Fibroblast of skin of scalp (primary cell): ENCODE data around the gene ARL4A. TPM values are rescaled to one million over a fixed set of nuclear protein-coding genes. Genes with fewer than 3 reads are reported as not detected.
"Not testable (repeated sequence)": the region's sequence is repeated elsewhere in the genome, so short reads cannot be mapped to it uniquely, and the experiment has no call there.

Experiments used
- DNase-seq: peaks from one replicate; pipeline ENCODE4 v3.0.0-alpha.2; 2013
- polyA plus RNA-seq, 2 experiments: library from polyadenylated mRNA; unstranded; fragments of 120-200 nt; gene quantifications; one replicate each; pipeline ENCODE4 v1.2.1, GENCODE V29; 2013; ENCODE audit not compliant: insufficient read length in 2 of 2

Gene ARL4A, protein sequence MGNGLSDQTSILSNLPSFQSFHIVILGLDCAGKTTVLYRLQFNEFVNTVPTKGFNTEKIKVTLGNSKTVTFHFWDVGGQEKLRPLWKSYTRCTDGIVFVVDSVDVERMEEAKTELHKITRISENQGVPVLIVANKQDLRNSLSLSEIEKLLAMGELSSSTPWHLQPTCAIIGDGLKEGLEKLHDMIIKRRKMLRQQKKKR
- 14.9 TPM for polyA plus RNA-seq (2013, experiment 1 of 2; ENCODE audit: insufficient read length)
- 17.9 TPM for polyA plus RNA-seq (2013, experiment 2 of 2; ENCODE audit: insufficient read length)

DNA sequence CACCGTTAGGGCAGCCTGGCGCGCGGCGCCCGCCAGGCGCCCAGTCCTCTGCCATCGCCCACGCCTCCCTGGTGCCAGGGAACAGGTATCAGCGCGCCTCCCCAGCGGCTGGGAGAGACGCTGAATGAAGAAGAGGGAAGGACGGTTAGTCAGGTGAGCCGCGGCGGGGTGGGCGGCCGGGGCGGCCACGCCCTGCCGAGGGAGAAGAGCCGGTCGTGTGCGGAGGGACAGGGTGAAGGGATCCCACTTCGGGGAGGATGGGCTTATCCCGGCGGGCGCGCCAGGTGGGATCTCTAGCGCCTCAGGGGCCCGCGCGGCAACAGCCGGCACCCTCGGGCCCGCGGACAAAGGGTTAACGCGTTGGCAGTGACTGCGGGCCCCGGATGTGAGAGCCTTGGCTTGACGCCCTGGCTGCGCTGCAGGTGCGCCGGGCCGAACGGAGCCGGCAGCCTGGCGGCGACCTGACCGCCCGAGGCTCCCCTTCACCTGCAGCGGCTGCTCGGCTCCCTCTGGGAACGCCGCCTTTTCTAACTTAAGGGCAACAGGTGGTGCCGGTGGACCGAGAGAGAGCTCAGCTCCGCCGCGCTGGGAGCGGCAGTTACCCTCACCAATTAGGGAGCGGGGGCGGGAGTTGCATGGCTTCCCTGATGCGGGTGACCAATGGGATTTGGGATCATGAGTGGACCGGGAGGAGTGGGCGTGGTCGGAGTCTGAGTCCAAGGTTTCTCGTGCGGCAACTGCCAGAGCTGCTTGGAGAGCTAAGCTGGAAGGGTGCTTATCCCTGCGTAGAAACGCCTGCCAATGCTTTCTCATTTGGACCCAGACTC is at the start of gene ARL4A:
ARL4A (plus strand) TSS at position 743 of the 827 bp plus-strand sequence. CDS start 622 bp downstream, outside the sequence.
- peak; percentile 97 for DNase-seq

DNA sequence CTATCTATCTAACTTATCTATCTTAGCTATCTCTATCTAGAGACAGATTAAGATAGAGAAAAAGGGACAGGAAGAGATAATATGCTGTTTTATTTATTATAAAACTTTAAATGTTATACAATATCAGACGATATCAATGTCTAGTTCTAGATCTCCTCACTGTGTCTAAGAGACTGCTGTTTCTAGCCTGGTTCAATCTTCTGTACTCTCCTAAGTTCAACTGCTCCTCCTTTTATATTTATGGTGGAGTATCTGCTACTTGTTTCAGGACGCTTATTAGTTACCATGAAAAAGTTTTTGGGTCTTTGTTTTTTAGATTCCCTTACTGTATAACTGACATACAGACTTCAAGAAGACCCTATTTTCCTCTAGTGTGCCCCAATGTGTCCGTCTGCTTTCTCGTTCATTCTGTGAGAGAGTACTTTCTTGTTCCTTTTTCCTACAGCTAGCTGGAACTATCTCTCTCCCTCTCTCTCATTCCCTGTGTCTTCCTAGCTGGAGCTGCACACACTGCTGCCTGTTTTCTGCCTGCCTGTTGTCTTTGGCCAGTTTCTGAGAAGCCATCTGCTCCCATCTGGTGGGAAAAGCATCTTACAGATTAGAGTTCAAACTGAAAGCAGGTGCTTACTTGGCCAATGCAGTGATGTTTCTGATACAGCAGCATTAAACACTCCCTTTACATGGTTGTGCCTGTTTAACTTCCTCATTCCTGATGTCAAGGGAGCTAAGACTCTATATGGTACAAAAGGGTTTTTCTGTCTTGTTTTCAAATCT is 49.4 kb upstream of the ARL4A start:
- DNase-seq, result no peak

DNA sequence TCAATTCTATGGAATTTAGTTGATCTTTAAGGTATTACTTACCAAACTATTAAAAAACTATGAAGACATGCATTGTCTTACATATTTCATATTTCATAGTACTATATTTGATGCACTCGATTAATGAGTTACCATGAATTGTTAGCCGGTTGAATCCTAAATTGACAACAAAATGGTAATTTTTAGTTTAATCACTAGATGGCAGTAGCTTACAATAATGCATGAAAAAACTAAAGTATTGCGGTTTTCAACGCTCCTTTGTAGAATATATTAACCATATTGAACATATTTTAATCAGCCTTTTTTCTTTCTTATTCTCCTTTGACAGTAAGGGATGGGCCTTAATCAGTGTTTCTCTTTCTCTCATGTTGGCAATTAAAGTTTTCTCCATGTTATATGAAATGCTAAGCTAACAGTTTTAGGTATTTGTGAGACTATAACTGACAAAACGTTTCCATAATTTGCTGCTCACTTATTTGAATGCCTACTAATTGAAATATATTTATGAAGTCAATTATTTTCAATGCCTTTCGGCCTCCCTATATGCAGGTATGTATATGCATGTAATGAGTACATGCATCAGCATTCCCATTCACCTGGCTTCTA is 48.5 kb upstream of the ARL4A start:
- DNase-seq, result peak; percentile 47

DNA sequence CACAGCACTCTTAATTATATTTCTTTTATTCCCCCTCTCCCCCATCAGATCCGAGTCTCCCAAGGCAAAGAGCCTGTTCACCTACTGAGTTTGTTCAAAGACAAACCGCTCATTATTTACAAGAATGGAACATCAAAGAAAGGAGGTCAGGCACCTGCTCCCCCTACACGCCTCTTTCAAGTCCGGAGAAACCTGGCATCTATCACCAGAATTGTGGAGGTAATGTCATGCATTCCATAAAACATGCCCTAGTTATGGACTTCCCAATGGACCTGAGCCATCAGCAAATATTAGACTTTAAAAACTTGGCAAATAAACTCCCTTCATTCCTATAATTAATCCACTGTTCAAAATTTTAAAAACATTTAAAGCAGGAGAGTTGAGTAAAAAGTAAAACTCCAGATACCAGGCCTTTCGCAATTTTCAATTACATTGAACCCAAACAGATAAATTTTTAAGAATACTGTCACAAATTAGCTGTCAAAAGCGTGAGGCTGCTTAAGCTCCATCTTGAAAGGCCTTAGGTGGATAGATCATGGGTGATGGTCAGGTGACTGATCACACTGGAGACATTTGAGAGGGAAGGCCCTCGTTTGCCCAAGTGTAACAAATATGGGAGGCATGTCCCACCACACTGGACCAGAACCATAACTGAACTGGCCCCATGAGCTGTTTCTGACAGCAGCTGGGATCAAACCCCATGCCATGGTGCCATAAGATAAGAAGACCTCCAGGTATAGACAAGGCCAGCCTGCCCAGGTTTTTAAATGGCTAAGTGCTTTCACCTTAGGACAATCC is 46.9 kb upstream of the ARL4A start:
- no peak for DNase-seq

DNA sequence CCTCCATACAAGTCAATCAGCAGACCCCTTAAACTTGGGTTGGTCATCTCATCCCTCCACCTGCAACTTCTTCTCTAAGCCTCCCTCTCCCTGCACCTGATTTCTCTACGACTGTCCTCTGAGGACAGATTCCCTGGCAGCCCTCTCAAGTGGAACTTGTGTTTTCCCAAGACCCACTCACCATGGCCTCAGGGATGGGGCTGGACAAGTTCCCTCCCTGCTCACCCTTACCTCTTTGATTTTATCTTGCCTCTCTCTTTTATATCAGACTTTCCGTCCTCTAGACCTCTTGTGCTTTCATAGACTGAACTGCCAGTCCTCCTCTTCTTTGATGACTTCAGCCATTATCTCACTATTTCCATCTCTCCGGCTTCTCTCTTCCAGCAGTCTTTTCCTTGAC is 46.2 kb upstream of the ARL4A start:
- no peak for DNase-seq

DNA sequence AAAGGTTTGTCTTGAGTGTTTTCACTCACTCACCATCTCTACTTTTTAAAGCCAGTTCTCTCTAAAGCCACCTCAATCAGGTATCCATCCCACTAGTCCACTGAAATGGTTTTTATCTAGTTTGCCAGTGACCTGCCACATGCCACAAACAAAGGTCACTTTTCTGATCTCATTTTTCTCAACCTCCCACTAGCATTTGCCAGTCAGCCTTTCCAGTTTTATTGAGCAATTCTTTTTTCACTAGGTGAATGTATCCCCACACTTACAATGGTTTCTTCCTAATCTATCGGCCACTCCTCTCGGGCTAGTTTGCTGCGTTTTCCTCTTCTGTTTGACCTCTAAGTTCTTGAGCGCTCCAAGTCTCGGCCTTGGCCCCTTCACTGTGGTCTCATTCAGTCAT is 44.9 kb upstream of the ARL4A start:
- DNase-seq, result no peak

DNA sequence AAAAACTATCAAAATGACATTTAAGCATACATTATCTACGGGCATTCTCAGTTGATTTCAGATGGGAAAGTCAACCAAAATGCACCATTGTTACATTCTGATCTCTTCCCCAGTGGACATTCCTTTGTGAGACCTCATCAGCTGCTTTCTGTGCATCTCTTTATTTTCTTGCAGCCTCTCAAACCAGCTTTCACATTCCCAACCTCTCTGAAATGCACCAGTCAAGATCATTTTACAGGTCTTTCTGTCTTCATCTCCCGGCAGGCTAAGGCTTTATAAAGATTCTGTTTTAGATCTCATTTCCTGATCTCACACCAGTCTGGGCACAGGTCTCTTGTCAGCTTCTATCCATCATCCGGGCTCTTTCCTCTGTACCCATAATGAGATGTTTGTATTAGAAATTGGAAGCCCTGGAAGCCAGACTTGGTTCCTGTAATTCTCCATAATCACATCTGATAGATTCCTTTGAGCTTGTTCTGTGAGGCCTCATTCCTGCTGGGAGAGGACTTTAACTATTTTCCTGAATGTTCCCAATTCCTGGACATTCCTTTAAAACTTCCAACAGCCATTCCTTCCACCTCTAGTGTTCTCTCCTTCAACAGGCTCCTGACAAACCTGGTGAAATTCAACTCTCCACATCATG is 44.3 kb upstream of the ARL4A start:
- DNase-seq, result peak; percentile 68

DNA sequence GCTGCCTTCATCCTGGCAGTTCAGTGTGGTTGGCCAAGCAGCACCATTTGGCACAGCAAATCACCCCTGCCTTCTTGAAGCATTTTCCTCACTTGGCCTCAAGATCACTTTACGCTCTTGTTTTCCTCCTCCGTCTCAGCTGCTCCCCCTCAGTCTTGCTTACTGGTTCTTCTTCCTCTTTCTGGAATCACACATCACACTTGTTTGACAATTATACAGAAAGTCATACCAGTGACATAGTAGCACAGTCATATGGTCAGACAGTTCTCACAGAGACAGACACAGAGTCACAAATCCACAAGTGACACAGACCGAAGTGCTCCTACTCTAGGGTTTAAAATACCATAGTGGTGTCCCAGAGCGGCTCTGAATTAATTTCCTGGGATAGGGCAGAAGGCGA is 43.8 kb upstream of the ARL4A start:
- no peak for DNase-seq

DNA sequence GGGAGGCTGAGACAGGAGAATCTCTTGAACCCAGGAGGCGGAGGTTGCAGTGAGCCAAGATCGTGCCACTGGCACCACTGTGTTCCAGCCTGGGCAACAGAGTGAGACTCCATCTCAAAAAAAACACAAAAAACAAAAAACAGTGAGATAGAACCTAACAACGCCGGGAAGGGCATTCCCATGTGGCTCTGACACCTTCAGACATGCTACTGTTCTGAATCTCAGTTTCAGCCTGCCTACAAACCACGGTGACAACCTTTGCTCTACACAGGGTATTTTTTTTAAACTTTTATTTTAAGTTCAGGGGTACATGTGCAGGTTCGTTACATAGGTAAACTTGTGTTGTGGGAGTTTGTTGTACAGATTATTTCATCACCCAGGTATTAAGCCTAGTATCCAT is 42.2 kb upstream of the ARL4A start:
- not testable (repeated sequence) for DNase-seq

DNA sequence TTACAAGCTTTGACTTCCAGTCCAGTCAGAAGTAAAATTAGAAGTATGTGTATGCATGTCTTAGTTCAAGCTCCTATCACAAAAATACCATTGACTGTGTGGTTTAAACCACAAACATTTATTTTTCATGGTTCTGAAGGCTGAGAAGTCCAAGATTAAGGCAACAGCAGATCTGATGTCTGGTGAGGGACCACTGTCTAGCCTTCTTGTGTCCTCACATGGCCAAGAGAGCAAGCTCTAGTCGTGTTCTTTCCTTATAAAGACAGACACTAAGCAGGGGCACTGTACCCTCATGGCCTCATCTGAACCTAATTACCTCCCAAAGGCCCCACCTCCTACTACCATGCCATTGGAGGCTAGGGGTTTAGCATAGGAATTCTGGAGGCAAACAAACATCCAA is 41.3 kb upstream of the ARL4A start:
- peak; percentile 90 for DNase-seq

DNA sequence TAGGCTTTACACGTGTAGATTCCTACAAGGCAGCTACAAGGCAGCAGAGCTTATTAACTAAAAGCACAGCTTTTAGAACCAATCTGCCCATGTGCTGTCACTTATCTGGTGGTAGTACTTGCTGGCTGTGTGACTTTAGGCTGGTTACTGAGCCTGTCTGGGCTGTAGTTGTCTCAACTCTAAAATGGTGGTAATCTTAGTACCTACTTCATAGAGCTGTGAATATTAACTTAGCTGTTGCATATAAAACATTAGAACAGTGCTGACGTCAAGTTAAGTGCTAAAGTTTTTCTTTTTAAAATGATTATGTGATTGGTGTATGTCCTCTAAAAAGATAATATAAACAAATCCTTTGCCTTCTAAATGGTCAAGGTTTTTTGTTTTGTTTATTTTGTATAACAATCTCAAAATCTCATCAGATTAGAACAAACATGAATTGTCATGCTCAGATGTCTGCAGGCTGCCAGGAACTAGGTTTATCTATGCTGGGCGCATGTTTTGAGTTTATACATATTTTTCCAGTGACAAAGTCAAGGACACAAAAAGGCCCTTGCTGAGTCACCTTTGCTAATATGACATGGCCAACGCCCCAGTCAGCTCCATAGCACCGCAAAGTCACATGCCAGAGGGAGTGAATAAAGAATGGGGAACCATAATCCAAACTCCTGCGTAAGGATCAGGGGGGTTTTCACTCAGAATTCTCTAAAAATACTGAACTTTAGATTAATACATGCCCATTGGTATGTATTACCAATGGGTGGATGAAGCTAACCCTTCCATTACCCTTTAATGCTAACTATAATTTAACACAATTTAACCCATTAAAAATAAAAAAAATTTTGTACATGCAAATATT is 39.8 kb upstream of the ARL4A start:
- DNase-seq, result peak; percentile 78

DNA sequence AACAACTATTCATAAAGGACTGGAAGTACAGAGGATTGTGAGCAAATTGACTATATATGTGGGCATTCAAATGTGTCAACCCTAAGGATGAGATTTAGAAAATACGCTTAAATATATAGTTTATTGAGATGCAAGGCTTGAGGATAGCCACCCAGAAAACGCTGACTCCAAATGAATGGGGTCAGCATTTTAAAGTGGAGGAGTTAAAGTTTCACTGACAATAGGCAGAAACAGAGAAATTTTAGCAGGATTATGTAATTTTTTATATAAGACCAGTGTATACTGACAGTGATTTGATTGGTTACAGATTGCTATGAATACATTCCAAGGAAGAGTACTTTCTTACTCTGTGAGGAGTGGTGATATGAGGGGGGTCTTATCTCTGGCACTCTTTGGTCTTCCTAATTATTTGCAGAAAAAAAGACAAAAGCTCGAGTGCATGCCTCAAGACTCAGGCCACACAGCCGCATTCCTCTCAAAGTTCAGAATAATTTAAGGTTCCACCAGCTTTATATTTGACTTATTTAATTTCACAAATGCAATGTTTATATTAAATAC is 38.6 kb upstream of the ARL4A start:
- DNase-seq, result peak; percentile 34

DNA sequence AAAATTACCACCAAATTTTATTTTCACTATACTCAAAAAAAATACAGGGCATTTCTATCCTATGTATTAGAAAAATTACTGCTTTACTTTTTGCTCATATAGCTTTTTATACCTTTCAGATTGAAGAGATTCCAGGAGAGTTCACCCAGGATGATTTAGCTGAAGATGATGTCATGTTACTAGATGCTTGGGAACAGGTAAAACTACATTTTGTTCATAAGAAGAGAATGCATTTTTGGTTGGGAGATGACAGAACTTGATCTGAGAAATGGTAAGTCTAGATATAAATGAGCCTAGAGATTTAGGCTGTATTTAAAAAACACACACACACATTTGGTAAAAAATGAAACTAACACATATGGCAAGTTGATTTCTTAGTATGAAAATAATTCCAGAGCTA is 38.1 kb upstream of the ARL4A start:
- DNase-seq, result no peak

DNA sequence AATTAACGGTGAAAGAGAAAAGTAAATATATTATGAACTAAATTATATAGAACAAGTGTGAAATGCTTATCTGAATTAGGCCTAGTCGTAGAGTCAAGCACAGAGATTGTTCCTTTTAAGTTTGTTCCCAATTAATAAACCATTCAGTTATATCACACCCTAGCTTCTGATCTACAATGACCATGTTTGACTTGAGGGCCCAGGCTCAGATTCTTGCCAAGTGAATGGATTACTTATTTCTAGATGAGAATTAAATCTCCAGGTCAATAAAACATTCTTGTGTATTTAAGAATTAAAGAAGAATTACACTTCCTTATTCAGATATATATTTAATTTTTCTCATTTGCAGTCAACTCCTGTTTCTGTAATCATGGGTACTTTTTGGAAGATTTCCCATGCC is 37.4 kb upstream of the ARL4A start:
- DNase-seq, result no peak

DNA sequence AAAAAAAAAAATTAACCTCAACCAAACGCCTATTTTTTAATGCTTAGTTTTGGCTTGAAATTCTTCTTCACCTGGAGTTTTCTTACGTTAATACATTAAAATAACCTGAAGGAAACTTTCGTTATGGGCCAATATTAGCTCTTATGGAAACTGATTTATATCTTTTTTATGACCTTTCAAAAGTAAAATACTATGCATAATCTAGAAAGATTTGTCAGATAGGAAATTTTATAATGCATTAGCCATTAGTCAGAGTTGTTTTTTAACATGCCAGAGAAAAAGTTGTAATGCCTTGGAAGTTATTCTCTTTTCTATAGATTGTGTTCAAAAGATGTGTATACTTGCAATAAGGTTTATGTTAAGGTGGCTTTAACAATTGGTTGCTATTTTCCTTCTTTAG is 34.3 kb upstream of the ARL4A start:
- DNase-seq, result no peak

DNA sequence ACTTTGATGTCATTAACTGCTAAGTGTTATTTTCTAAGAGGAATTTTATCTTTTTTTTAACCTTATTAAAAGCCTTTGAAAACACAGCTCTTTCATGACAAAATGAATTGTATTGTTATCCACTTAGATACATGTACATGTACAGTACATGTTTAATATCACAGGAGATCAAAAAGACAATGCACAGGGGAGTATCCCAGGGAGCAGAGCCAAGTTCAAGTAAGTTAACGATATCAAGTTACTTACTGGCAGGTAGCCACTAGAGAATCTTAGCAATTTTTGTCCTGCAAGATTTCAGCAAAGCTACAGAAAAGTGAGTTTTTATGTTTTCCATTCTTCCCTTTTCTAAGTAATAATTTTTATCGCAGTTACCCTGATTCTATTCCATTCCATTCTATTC is 33.9 kb upstream of the ARL4A start:
- peak; percentile 38 for DNase-seq

DNA sequence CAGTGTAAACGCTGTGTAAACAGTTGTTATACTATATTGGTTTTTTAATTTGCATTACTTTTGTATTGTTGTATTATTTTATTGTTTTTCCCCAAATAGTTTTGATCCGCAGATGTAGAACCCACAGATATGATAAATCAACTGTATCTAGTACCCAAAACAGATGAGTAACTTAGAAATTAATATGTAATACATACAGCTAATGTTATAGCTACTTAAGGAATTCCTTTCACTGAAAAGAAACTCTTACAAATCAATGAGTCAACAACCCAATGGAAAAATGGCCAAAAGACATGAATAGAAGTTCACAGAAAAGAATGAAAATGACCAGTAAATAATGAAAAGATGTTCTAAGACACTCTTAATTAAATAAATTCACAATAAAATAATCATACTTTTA is 32.3 kb upstream of the ARL4A start:
- peak; percentile 41 for DNase-seq

DNA sequence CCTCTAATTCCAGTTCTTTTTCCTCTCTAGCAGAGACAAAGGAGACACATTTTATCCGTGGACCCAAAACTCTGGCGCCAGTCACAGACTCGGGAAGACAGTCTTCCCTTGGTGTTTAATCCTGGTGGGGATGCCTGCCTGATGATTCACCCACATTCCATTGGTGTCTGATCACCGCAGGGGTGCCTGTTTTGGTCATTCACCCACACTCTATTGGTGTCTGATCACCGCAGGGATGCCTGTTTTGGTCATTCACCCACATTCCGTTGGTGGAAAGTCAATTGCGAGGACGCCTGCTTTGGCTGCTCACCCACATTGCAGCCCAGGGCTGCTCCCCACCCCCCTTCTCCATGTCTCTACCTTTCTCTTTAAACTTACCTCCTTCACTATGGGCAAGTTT is 27.0 kb upstream of the ARL4A start:
- peak; percentile 95 for DNase-seq

DNA sequence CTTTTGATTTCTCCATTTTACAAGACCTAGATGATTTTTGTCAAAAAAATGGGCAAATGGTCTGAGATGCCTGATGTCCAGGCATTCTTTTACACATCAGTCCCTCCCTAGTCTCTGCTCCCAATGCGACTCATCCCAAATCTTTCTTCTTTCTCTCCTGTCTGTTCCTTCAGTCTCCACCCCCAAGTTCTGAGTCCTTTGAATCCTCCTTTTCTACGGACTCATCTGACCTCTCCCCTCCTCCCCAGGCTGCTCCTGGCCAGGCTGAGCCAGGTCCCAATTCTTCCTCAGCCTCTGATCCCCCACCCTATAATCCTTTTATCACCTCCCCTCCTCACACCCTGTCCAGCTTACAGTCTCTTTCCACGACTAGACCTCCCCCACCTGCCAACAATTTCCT is 26.4 kb upstream of the ARL4A start:
- DNase-seq, result not testable (repeated sequence)

DNA sequence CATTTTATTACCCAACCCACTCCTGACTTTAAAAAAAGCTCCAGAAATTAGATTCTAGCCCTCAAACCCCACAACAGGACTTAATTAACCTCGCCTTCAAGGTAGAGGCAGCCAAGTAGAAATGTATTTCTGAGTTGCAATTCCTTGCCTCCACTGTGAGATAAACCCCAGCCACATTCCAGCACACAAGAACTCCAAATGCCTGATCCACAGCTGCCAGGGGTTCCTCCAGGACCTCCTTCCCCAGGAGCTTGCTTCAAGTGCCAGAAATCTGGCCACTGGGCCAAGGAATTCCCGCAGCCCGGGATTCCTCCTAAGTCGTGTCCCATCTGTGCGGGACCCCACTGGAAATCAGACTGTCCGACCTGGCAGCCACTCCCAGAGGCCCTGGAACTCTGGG is 25.9 kb upstream of the ARL4A start:
- DNase-seq, result no peak
